Measurements from ENCODE around the gene IPCEF1. TPM values are rescaled to one million over a fixed set of nuclear protein-coding genes. Genes with fewer than 3 reads are reported as not detected.

Gene IPCEF1
- total RNA-seq, 1 experiment from 2014 or later: 0.48 TPM

DNA sequence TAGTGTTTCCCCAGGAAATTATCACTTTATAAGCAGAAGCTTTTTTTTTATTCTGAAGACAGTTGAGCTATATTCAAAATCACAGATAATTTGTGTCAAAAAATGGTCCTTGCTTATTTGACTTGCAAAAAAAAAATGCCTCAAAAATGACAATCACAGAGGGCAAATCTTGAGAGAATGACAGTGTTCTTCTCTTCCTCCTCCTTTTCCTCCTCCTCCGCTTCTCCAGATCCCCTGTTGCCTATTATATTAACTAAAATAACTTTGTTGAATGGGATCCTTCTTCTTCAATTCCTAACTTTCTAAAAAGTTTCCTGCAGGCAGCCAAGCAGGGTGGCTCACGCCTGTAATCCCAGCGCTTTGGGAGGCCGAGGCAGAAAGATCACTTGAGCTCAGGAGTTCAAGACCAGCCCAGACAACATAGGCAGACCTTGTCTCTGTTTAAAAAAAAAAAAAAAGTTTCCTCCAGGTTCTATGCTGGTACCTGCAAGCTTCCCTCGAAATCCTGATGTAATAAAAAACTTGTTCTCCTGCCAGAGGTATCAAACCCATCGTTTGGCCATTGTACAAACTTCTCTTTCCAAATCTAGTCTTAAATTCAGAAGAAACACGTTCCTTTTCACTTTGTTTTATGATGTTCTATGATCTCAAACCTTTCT, 128.6 kb downstream of the IPCEF1 start:
- H2BK120ac ChIP-seq (ENCODE audit: low read depth, low read length, poor library complexity, severe bottlenecking): no peak overlapping the region
- H4K91ac ChIP-seq (ENCODE audit: insufficient read length, low read depth, low read length): no peak overlapping the region
- H2BK12ac ChIP-seq (ENCODE audit: insufficient read length, low read depth, low read length): no peak overlapping the region
- no peak overlapping the region for H2BK15ac ChIP-seq (ENCODE audit: low read depth, low read length)
- no peak overlapping the region for H2BK5ac ChIP-seq (ENCODE audit: insufficient read length, low read length)
- TF ChIP-seq, protein P1, sequence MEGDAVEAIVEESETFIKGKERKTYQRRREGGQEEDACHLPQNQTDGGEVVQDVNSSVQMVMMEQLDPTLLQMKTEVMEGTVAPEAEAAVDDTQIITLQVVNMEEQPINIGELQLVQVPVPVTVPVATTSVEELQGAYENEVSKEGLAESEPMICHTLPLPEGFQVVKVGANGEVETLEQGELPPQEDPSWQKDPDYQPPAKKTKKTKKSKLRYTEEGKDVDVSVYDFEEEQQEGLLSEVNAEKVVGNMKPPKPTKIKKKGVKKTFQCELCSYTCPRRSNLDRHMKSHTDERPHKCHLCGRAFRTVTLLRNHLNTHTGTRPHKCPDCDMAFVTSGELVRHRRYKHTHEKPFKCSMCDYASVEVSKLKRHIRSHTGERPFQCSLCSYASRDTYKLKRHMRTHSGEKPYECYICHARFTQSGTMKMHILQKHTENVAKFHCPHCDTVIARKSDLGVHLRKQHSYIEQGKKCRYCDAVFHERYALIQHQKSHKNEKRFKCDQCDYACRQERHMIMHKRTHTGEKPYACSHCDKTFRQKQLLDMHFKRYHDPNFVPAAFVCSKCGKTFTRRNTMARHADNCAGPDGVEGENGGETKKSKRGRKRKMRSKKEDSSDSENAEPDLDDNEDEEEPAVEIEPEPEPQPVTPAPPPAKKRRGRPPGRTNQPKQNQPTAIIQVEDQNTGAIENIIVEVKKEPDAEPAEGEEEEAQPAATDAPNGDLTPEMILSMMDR (conservative IDR thresholded peaks at IDR 0.05): no peak
- no peak overlapping the region for H3K23ac ChIP-seq (ENCODE audit: insufficient read length, low read depth, low read length)
- Mint-ChIP-seq H3K27me3 (ENCODE audit: low read depth) (no peaks in the 10 kb centered on the region), H3K4me3 (no peak overlapping the region), H3K27ac (no peak overlapping the region; a peak in 1 of 7 replicates), H3K9me3 (no peaks in the 10 kb centered on the region), H3K4me1 (peaks cover 0 to 7% of the 10 kb centered on the region in 2 experiments; a peak in 2 of 4 replicates), H3K36me3 (ENCODE audit: insufficient read depth in 1 of 3, low read depth in 3 of 3) (no peaks in the 10 kb centered on the region; a peak in 1 of 7 replicates)
- H2BK20ac ChIP-seq (ENCODE audit: low read depth, low read length, poor library complexity, severe bottlenecking): no peak overlapping the region
- H3K14ac ChIP-seq (ENCODE audit: insufficient read depth, low read length): no peak overlapping the region
- H3K79me2 ChIP-seq (ENCODE audit: insufficient read depth, low read length): no peaks in the 10 kb centered on the region
- no peak overlapping the region for H3K56ac ChIP-seq (ENCODE audit: insufficient read length, low read depth, low read length)
- no peak overlapping the region for H3K4me2 ChIP-seq (ENCODE audit: insufficient read depth, insufficient read length, low read length)
- DNase-seq: no peak
- H3T11ph ChIP-seq (ENCODE audit: low read length): no peak overlapping the region
- no peak overlapping the region for H3K18ac ChIP-seq (ENCODE audit: insufficient read length, low read depth, low read length)
- H3K4ac ChIP-seq (ENCODE audit: low read depth, low read length): no peak overlapping the region
- no peak overlapping the region for H2AFZ ChIP-seq (ENCODE audit: low read length)
- no peak overlapping the region for H4K8ac ChIP-seq (replicated peaks; ENCODE audit: insufficient read length, low read depth, low read length)
- H3K23me2 ChIP-seq (ENCODE audit: insufficient read length, low read depth, low read length, poor library complexity, severe bottlenecking): no peaks in the 10 kb centered on the region
- no CpG with 5 or more reads among the region's 7 CpGs for WGBS (ENCODE audit: extremely low coverage, insufficient read length, low lambda C conversion rate)
- H3K27ac ChIP-seq (ENCODE audit: insufficient read length, low read depth, low read length): no peak overlapping the region
- H3K9ac ChIP-seq (ENCODE audit: extremely low read depth, insufficient read length, low read length): no peak overlapping the region
- H3K79me1 ChIP-seq (ENCODE audit: insufficient read depth, low read depth, low read length, poor library complexity, severe bottlenecking): no peaks in the 10 kb centered on the region
- no peaks in the 10 kb centered on the region for H3K27me3 ChIP-seq (ENCODE audit: insufficient read depth, low read length)
- H3K9me3 ChIP-seq (ENCODE audit: control insufficient read depth, low read depth, low read length): no peaks in the 10 kb centered on the region
- no peaks in the 10 kb centered on the region for H4K20me1 ChIP-seq (ENCODE audit: control insufficient read depth, insufficient read depth, insufficient read length)
- H2AK5ac ChIP-seq (ENCODE audit: insufficient read length, low read length): no peak overlapping the region
- H3K4me1 ChIP-seq (ENCODE audit: insufficient read depth, low read length): no peaks in the 10 kb centered on the region
- H4K5ac ChIP-seq (ENCODE audit: insufficient read length, low read depth, low read length): no peak overlapping the region

All from H9 (cell line).